DND-41 (cell line): ENCODE data around the gene ITPR2.

Experiments used
- ATAC-seq: fragments of 200-7000 bp; cut with Tn5 transposase; 3 replicates; pipeline ENCODE4 v1.9.1; 2021; ENCODE audit warnings: low read depth; ENCODE audit not compliant: insufficient read depth
- DNase-seq: peaks from one replicate; pipeline ENCODE4 v3.0.0-alpha.2; 2020
- H2AFZ ChIP-seq: 2 replicates; pipeline ENCODE4 v1.6.0; 2012; ENCODE audit warnings: low read depth, low read length
- H3K27ac ChIP-seq: 2 replicates; pipeline ENCODE4 v1.5.1; 2012; ENCODE audit warnings: low read length, inconsistent platforms
- H3K27me3 ChIP-seq: fragments of 200-600 bp; sonication (generic); 2 replicates; pipeline ENCODE4 v1.6.0; 2012; ENCODE audit warnings: low read length, mild to moderate bottlenecking, inconsistent platforms; ENCODE audit not compliant: insufficient read depth, poor library complexity
- H3K36me3 ChIP-seq: 2 replicates; pipeline ENCODE4 v1.5.1; 2012; ENCODE audit warnings: low read length, inconsistent platforms; ENCODE audit not compliant: insufficient read depth
- H3K4me1 ChIP-seq: 2 replicates; pipeline ENCODE4 v1.5.1; 2012; ENCODE audit warnings: mild to moderate bottlenecking, low read length; ENCODE audit not compliant: insufficient read depth
- H3K4me2 ChIP-seq: 2 replicates; pipeline ENCODE4 v1.6.0; 2012; ENCODE audit warnings: mild to moderate bottlenecking, moderate library complexity, low read length, inconsistent platforms; ENCODE audit not compliant: insufficient read depth
- H3K4me3 ChIP-seq, 2 experiments: fragments of 200-600 bp in 1 of 2; shearing (Covaris generic) in 1 of 2; 2 replicates each; pipeline ENCODE4 v1.5.1; 2012 to 2016; ENCODE audit warnings: inconsistent platforms in 2 of 2, low read length in 2 of 2, mild to moderate bottlenecking in 2 of 2, low read depth in 1 of 2, moderate library complexity in 1 of 2
- H3K79me2 ChIP-seq: 2 replicates; pipeline ENCODE4 v1.6.0; 2012; ENCODE audit warnings: low read length, inconsistent platforms; ENCODE audit not compliant: insufficient read depth
- H3K9ac ChIP-seq: 2 replicates; pipeline ENCODE4 v1.6.0; 2012; ENCODE audit warnings: low read depth, mild to moderate bottlenecking, inconsistent platforms, low read length, moderate library complexity
- H3K9me3 ChIP-seq: 2 replicates; pipeline ENCODE4 v1.5.1; 2012; ENCODE audit warnings: low read length, moderate library complexity, mild to moderate bottlenecking, inconsistent platforms; ENCODE audit not compliant: insufficient read depth, severe bottlenecking
- H4K20me1 ChIP-seq: 2 replicates; pipeline ENCODE4 v1.6.0; 2012; ENCODE audit warnings: low read length; ENCODE audit not compliant: insufficient read depth
- CTCF ChIP-seq: IDR thresholded peaks from 2 replicates; pipeline ENCODE4 v1.5.1; 2012; ENCODE audit warnings: borderline replicate concordance, low read length, moderate library complexity, mild to moderate bottlenecking; ENCODE audit not compliant: poor library complexity, severe bottlenecking; ENCODE audit errors: extremely low read depth
- EZH2 ChIP-seq: IDR thresholded peaks from 3 replicates; pipeline ENCODE4 v1.6.1; 2012; ENCODE audit warnings: borderline replicate concordance, low read depth, mild to moderate bottlenecking, moderate library complexity, low read length, inconsistent platforms; ENCODE audit not compliant: severe bottlenecking

ITPR2 gene

GRCh38 chr12:26429070-26429691, 403.8 kb downstream of the ITPR2 start:
- no peak overlapping the region for H3K9ac ChIP-seq
- peaks cover 3% of the 10 kb centered on the region; the same call in 1 of the 2 replicates for H3K36me3 ChIP-seq
- H3K27me3 ChIP-seq: no peaks in the 10 kb centered on the region
- no peak overlapping the region for H3K27ac ChIP-seq
- no peak overlapping the region for H3K4me2 ChIP-seq
- ATAC-seq (no peak), DNase-seq (no peak)
- H3K4me3 ChIP-seq: no peak overlapping the region
- no peaks in the 10 kb centered on the region for H3K79me2 ChIP-seq
- H4K20me1 ChIP-seq: no peaks in the 10 kb centered on the region
- TF ChIP-seq EZH2: no peak
- no peak for TF ChIP-seq CTCF
- no peak overlapping the region for H2AFZ ChIP-seq
- no peaks in the 10 kb centered on the region for H3K4me1 ChIP-seq
- no peaks in the 10 kb centered on the region for H3K9me3 ChIP-seq

- H3K79me2 ChIP-seq: no peaks in the 10 kb centered on the region
- DNase-seq (no peak), ATAC-seq (no peak)
- peaks cover 3% of the 10 kb centered on the region; the same call in 1 of the 2 replicates for H3K36me3 ChIP-seq
- H3K4me1 ChIP-seq: no peaks in the 10 kb centered on the region
- no peak overlapping the region for H3K27ac ChIP-seq
- H2AFZ ChIP-seq: no peak overlapping the region
- no peak overlapping the region for H3K4me3 ChIP-seq
- no peaks in the 10 kb centered on the region for H3K27me3 ChIP-seq
- H4K20me1 ChIP-seq: no peaks in the 10 kb centered on the region
- H3K9ac ChIP-seq: no peak overlapping the region
- TF ChIP-seq EZH2: no peak
- no peak for TF ChIP-seq CTCF
- H3K4me2 ChIP-seq: no peak overlapping the region
- no peaks in the 10 kb centered on the region for H3K9me3 ChIP-seq
Observed at GRCh38 chr12:26428420-26428819, 404.6 kb downstream of the ITPR2 start.

GRCh38 chr12:26426652-26427051, 406.3 kb downstream of the ITPR2 start:
- Histone ChIP-seq H3K27ac (no peak overlapping the region), H3K79me2 (no peaks in the 10 kb centered on the region), H2AFZ (no peak overlapping the region), H3K9me3 (no peaks in the 10 kb centered on the region), H3K36me3 (peaks cover 3% of the 10 kb centered on the region; the same call in 1 of the 2 replicates), H3K27me3 (no peaks in the 10 kb centered on the region), H3K9ac (no peak overlapping the region), H3K4me1 (no peaks in the 10 kb centered on the region), H3K4me3 (no peak overlapping the region), H3K4me2 (no peak overlapping the region), H4K20me1 (no peaks in the 10 kb centered on the region)
- ATAC-seq (no peak), DNase-seq (no peak)
- TF ChIP-seq CTCF (no peak), EZH2 (no peak)
